ACC112 (cell line): ENCODE measurements around the gene RIOK1.

Source experiments
- H2AFZ ChIP-seq: fragments of 200-600 bp; sonication (generic); one replicate; pipeline ENCODE4 v1.6.0; 2017; ENCODE audit warnings: antibody characterized with exemption, low read length; ENCODE audit not compliant: unreplicated experiment
- H3K27ac ChIP-seq: fragments of 200-600 bp; sonication (generic); 2 replicates; pipeline ENCODE4 v1.5.1; 2014; ENCODE audit warnings: low read depth, mild to moderate bottlenecking, antibody characterized with exemption, low read length, moderate library complexity
- H3K27me3 ChIP-seq: fragments of 200-600 bp; sonication (generic); 2 replicates; pipeline ENCODE4 v1.6.1; 2014; ENCODE audit warnings: mild to moderate bottlenecking, antibody characterized with exemption, low read length, moderate library complexity, mixed read lengths; ENCODE audit not compliant: insufficient read depth
- H3K36me3 ChIP-seq: fragments of 200-600 bp; sonication (generic); 2 replicates; pipeline ENCODE4 v1.6.1; 2016; ENCODE audit warnings: mild to moderate bottlenecking, antibody characterized with exemption, low read length, moderate library complexity, mixed read lengths; ENCODE audit not compliant: insufficient read depth
- H3K4me1 ChIP-seq: fragments of 200-600 bp; sonication (generic); one replicate; pipeline ENCODE4 v1.6.1; 2016; ENCODE audit warnings: low read length, mixed read lengths; ENCODE audit not compliant: insufficient read depth, unreplicated experiment, control insufficient read depth
- H3K4me3 ChIP-seq: fragments of 200-600 bp; sonication (generic); 2 replicates; pipeline ENCODE4 v1.5.1; 2014; ENCODE audit warnings: mild to moderate bottlenecking, low read depth, low read length
- H3K79me2 ChIP-seq: fragments of 200-600 bp; sonication (generic); one replicate; pipeline ENCODE4 v1.6.0; 2016; ENCODE audit warnings: low read length; ENCODE audit not compliant: control insufficient read depth, unreplicated experiment, insufficient read depth

The RIOK1 gene

GRCh38 chr6:7409740-7410139 lies 20.1 kb downstream of the RIOK1 start:
- no peak overlapping the region for H3K4me3 ChIP-seq

GRCh38 chr6:7410851-7411250 lies 21.2 kb downstream of the RIOK1 start:
- Histone ChIP-seq H3K4me1 (peaks cover 11% of the 10 kb centered on the region), H2AFZ (no peak overlapping the region), H3K79me2 (no peaks in the 10 kb centered on the region), H3K4me3 (no peak overlapping the region), H3K36me3 (peaks cover 16% of the 10 kb centered on the region), H3K27me3 (no peaks in the 10 kb centered on the region), H3K27ac (no peak overlapping the region)

More at GRCh38 chr6:7409740-7410139, 20.1 kb downstream of the RIOK1 start:
- H3K79me2 ChIP-seq, result no peaks in the 10 kb centered on the region
- no peak overlapping the region for H3K27ac ChIP-seq
- no peak overlapping the region for H2AFZ ChIP-seq
- no peaks in the 10 kb centered on the region for H3K27me3 ChIP-seq
- H3K4me1 ChIP-seq, result peaks cover 7% of the 10 kb centered on the region
- H3K36me3 ChIP-seq, result peaks cover 24% of the 10 kb centered on the region

GRCh38 chr6:7411328-7411727 lies 21.7 kb downstream of the RIOK1 start:
- H3K27ac ChIP-seq, result no peak overlapping the region
- no peaks in the 10 kb centered on the region for H3K79me2 ChIP-seq
- H3K4me1 ChIP-seq, result peaks cover 11% of the 10 kb centered on the region
- H2AFZ ChIP-seq, result no peak overlapping the region
- H3K27me3 ChIP-seq, result no peaks in the 10 kb centered on the region
- no peak overlapping the region for H3K4me3 ChIP-seq
- H3K36me3 ChIP-seq, result peaks cover 16% of the 10 kb centered on the region

- Histone ChIP-seq H3K4me1 (peaks cover 11% of the 10 kb centered on the region), H3K36me3 (peaks cover 17% of the 10 kb centered on the region), H3K27ac (no peak overlapping the region), H3K4me3 (no peak overlapping the region), H3K27me3 (no peaks in the 10 kb centered on the region), H2AFZ (no peak overlapping the region), H3K79me2 (no peaks in the 10 kb centered on the region)
Measured at GRCh38 chr6:7413151-7413823, 23.7 kb downstream of the RIOK1 start.

GRCh38 chr6:7414811-7415210 lies 25.2 kb downstream of the RIOK1 start:
- Histone ChIP-seq H3K27ac (no peak overlapping the region), H3K4me1 (peaks cover 11% of the 10 kb centered on the region), H3K36me3 (peaks cover 17% of the 10 kb centered on the region), H3K4me3 (no peak overlapping the region), H3K79me2 (no peaks in the 10 kb centered on the region), H3K27me3 (no peaks in the 10 kb centered on the region), H2AFZ (no peak overlapping the region)

- H3K4me3 ChIP-seq, result no peak overlapping the region
Measured at GRCh38 chr6:7417684-7418083, 28.1 kb downstream of the RIOK1 start.

GRCh38 chr6:7418238-7418905 lies 28.8 kb downstream of the RIOK1 start:
- Histone ChIP-seq H3K27ac (no peak overlapping the region), H3K36me3 (peaks cover 10% of the 10 kb centered on the region; the same call in 1 of the 2 replicates), H3K4me1 (peaks cover 11% of the 10 kb centered on the region), H3K27me3 (no peaks in the 10 kb centered on the region), H3K4me3 (no peak overlapping the region), H2AFZ (no peak overlapping the region), H3K79me2 (no peaks in the 10 kb centered on the region)

More at GRCh38 chr6:7417684-7418083, 28.1 kb downstream of the RIOK1 start:
- Histone ChIP-seq H3K79me2 (no peaks in the 10 kb centered on the region), H2AFZ (no peak overlapping the region), H3K4me1 (peaks cover 11% of the 10 kb centered on the region), H3K27me3 (no peaks in the 10 kb centered on the region), H3K36me3 (peaks cover 10% of the 10 kb centered on the region; the same call in 1 of the 2 replicates), H3K27ac (no peak overlapping the region)

GRCh38 chr6:7419065-7419464 lies 29.5 kb downstream of the RIOK1 start:
- H3K79me2 ChIP-seq, result no peaks in the 10 kb centered on the region
- no peaks in the 10 kb centered on the region for H3K27me3 ChIP-seq
- H3K4me3 ChIP-seq, result no peak overlapping the region
- peaks cover 10% of the 10 kb centered on the region; the same call in 1 of the 2 replicates for H3K36me3 ChIP-seq
- H2AFZ ChIP-seq, result no peak overlapping the region
- H3K27ac ChIP-seq, result no peak overlapping the region
- H3K4me1 ChIP-seq, result peaks cover 11% of the 10 kb centered on the region

GRCh38 chr6:7421066-7421465 lies 31.5 kb downstream of the RIOK1 start:
- 0 out of 2 replicates have a peak, but pooled peaks cover 5% of the 10 kb centered on the region for H3K36me3 ChIP-seq

GRCh38 chr6:7424058-7424457 lies 34.5 kb downstream of the RIOK1 start:
- H3K79me2 ChIP-seq, result no peaks in the 10 kb centered on the region

More at GRCh38 chr6:7421066-7421465, 31.5 kb downstream of the RIOK1 start:
- H2AFZ ChIP-seq, result no peak overlapping the region
- H3K4me1 ChIP-seq, result no peaks in the 10 kb centered on the region
- H3K4me3 ChIP-seq, result no peak overlapping the region
- H3K27ac ChIP-seq, result no peak overlapping the region
- no peaks in the 10 kb centered on the region for H3K79me2 ChIP-seq
- H3K27me3 ChIP-seq, result no peaks in the 10 kb centered on the region

More at GRCh38 chr6:7424058-7424457, 34.5 kb downstream of the RIOK1 start:
- H3K4me1 ChIP-seq, result no peaks in the 10 kb centered on the region
- no peaks in the 10 kb centered on the region for H3K27me3 ChIP-seq
- no peaks in the 10 kb centered on the region for H3K36me3 ChIP-seq
- H2AFZ ChIP-seq, result no peak overlapping the region
- no peak overlapping the region for H3K27ac ChIP-seq
- no peak overlapping the region for H3K4me3 ChIP-seq
